GM12865 (cell line): Measurements from ENCODE around the gene ARPP21.

Experiments
- DNase-seq: peaks from one replicate; pipeline ENCODE4 v3.0.0; 2010; ENCODE audit warnings: low read depth
- H3K4me3 ChIP-seq: 2 replicates; pipeline ENCODE4 v1.5.1; 2011; ENCODE audit warnings: mild to moderate bottlenecking, low read depth, low read length, control low read depth
- TF ChIP-seq, protein P1 (sequence below): IDR thresholded peaks from 2 replicates; pipeline ENCODE4 v1.5.1; 2011; ENCODE audit warnings: low read length, control low read depth, low read depth, inconsistent platforms; ENCODE audit not compliant: insufficient read depth; ENCODE audit errors: missing control alignments

ARPP21 gene

DNA sequence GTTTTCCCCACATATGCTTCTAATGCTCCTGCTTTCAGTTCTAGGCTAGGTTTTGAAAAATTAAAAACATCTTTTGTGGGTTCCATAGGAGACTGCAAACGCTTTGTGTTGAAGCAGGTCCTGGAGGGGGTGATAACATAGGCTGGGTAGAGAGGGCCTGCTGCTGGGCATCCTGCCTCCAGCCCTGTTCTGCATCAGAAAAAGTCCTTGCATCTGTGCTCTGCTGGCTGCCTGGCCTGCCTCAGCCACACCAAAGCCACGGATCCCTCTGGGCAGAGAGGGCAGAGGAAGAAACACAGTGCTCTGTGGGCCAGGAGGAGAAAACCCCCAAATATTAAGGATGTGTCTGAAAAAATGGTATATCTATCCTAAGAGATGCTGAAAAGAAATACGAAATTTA, 3.9 kb upstream of the ARPP21 start:
- DNase-seq: no peak
- TF ChIP-seq, protein P1, sequence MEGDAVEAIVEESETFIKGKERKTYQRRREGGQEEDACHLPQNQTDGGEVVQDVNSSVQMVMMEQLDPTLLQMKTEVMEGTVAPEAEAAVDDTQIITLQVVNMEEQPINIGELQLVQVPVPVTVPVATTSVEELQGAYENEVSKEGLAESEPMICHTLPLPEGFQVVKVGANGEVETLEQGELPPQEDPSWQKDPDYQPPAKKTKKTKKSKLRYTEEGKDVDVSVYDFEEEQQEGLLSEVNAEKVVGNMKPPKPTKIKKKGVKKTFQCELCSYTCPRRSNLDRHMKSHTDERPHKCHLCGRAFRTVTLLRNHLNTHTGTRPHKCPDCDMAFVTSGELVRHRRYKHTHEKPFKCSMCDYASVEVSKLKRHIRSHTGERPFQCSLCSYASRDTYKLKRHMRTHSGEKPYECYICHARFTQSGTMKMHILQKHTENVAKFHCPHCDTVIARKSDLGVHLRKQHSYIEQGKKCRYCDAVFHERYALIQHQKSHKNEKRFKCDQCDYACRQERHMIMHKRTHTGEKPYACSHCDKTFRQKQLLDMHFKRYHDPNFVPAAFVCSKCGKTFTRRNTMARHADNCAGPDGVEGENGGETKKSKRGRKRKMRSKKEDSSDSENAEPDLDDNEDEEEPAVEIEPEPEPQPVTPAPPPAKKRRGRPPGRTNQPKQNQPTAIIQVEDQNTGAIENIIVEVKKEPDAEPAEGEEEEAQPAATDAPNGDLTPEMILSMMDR: no peak
- no peak overlapping the region for H3K4me3 ChIP-seq

DNA sequence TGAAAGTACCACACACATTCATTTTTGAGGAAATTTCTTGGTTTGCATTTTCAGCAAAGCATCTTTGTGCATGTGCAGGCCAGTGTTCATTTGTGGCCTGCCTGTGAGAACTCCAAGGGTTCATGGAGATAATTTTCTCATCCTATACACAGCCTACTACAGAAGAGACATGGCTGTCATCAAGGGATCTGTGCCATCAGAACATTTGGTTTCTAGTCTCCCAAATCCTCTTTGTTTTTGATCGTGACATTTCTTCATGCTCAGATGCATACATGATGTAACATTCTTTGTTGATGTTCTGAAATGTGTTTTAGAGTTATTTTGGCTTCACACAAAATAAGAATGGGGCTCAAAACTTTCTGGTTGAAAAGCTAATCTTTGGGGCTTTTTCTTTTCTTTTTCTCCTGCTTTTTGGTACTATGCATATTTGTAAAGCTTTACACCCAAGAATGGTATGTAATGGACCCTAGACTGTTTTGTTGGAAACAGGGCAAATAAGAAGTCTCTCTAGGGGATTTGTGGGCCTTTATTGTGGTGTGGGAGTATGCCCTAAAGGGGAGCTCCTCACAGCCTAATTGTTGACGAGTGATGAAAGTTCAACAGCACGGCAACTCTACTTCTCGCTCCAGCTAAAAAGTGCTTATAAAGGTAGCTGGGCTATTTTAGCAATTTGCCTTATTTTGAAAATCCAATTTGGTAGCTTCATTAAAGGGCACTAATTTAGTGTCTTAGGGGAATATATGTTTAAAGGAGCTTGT, 3.2 kb upstream of the ARPP21 start:
- TF ChIP-seq, protein P1: no peak
- no peak overlapping the region for H3K4me3 ChIP-seq
- DNase-seq: no peak

DNA sequence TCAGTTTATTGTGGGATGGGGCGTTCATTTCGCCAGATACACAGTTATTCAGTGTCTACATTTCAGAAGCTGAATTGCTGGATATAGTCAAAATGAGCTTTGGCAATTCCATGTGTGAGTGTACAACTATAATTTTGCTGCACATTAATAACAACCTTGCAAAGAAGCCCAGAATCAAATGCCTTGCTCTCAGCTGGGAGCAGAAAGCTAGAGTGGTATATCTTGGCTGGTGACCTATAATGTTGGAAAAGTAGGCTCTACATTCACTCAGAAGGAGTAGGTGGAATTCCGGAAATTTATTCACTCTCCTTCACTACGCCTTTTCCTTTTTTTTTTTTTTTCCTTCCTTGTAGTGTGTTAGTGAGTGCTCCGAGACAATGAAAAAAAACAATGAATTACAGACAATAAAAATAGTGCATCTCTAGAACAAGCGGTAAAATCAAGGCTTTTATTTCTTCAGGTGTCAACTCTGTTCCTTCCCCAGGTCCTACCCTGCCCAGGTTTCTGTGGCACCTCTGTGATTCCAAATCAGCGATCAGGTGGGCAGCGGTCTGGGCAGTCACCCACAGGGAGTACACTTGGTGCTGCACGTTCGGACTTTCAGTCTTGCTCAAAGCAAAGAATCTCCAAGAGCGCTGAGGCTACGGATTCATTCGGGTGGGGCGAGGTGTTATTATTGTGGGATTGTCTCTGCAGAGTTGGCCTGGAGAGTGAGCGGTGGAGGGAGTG, 910 bp upstream of the ARPP21 start:
- DNase-seq: no peak
- TF ChIP-seq, protein P1: no peak
- no peak overlapping the region for H3K4me3 ChIP-seq

DNA sequence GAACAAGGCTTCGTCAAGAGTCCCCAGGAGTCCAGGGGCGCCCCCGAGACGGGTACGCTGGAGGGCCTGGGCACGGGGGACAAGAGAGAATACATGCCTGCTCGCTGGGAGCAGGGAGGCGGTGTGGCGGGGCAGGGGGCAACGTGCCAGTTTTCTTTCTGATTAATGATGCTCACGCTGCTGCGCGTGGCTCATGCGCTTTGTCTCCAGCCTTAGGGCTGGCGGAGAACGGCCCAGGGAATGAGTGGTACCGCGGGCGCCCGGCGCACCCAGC, 408 bp upstream of the ARPP21 start:
- TF ChIP-seq, protein P1: no peak
- DNase-seq: no peak
- H3K4me3 ChIP-seq: no peak overlapping the region

DNA sequence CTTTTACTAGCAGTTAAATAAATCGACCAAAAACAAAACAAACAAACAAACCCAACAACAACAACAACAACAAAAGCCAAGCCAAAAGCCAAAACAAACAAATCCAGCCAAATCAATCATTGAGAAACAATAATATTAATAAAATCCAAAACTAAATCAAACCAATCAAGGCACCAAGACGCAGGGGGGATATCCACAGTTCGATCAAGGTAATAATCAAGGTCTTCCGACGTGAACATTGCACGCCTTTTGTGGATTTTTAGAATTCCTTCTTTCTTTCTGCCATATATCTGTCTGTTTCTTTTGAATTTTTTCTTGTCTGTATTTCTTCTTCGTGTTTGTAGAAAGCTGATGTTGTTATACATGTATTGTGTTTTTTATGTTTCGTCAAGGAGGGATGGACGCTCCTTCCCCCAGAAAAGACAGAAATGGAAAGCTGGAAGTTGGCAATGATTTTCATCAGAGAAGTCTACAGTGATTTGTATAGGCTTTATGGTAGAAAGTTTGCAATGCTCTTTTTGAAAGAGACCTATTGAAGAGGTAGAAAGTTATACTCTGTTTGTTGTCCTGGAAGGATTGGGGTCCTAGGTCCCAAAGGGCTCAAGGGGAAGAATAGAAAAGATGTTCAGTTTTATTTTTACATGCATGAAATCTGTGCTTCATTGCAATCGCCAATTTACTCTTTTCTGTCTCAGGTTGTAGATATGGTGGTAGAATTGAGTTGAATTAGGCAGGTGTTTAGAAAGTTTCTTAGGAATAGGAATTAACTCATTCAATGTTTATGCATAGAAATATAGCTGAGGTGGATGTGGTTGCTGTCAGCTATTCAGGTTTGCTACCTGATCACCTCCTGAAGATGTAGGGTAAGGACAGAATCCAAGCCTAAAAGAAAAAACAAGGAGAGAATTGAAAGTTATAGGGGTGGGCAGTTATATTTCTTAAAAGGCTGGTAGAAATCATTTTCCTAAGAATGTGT, 1.2 kb downstream of the ARPP21 start:
- no peak overlapping the region for H3K4me3 ChIP-seq
- TF ChIP-seq, protein P1: no peak
- DNase-seq: no peak

DNA sequence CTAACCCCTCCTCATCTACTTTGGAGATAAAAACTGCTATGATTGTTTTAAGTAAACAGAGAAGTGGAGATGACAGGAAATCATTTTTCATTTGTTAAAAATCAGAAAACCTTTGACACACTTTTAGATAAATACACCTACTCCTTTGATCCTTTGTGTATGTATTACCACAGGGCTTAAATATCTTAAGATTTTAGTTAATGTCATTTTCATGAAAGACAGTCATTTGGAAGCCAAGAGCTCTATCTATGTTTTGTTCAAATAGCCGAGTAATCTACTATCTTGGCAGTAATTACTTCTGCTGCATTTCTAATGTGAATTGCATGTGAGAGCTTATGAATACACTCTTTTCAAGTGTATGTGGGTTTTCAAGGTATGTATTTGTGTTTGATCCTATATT, 2.0 kb downstream of the ARPP21 start:
- H3K4me3 ChIP-seq: no peak overlapping the region
- TF ChIP-seq, protein P1: no peak
- DNase-seq: no peak
